Skeletal muscle tissue (tissue), 4 donors: ENCODE results near the gene AUTS2. TPM values are rescaled to one million over a fixed set of nuclear protein-coding genes. Genes with fewer than 3 reads are reported as not detected.

Experiments used
- H3K27ac ChIP-seq: one replicate; pipeline ENCODE4 v1.7.0; 2013; ENCODE audit warnings: mild to moderate bottlenecking, low read depth, low read length, inconsistent platforms
- H3K27me3 ChIP-seq, 3 donors: one replicate each; pipeline ENCODE4 v1.7.0; 2013; ENCODE audit warnings: low read length in 3 of 3; ENCODE audit not compliant: control insufficient read depth in 3 of 3, insufficient read depth in 3 of 3
- H3K36me3 ChIP-seq, 3 donors: one replicate each; pipeline ENCODE4 v1.7.0; 2013; ENCODE audit warnings: low read length in 3 of 3; ENCODE audit not compliant: control insufficient read depth in 3 of 3, insufficient read depth in 3 of 3
- H3K4me1 ChIP-seq, 3 donors: one replicate each; pipeline ENCODE4 v1.7.0; 2013; ENCODE audit warnings: low read length in 3 of 3, mild to moderate bottlenecking in 3 of 3; ENCODE audit not compliant: control insufficient read depth in 3 of 3, insufficient read depth in 3 of 3
- H3K4me3 ChIP-seq, 3 donors: one replicate each; pipeline ENCODE4 v1.7.0; 2013; ENCODE audit warnings: low read length in 3 of 3
- H3K9ac ChIP-seq, 3 donors: one replicate each; pipeline ENCODE4 v1.7.0; 2013; ENCODE audit warnings: low read length in 3 of 3, mild to moderate bottlenecking in 3 of 3, moderate library complexity in 2 of 3, low read depth in 1 of 3
- H3K9me3 ChIP-seq, 3 donors: one replicate each; pipeline ENCODE4 v1.7.0; 2013; ENCODE audit warnings: low read length in 3 of 3; ENCODE audit not compliant: control insufficient read depth in 3 of 3
- total RNA-seq: library from RNA; depleted of rRNA; stranded (reverse); fragments of >200 nt; gene quantifications from one replicate; pipeline ENCODE4 v1.2.3, GENCODE V29; 2014
- donor health status: Osteomylitis.

The AUTS2 gene
- total RNA-seq, 1 donor from 2014 or later: 43.3 TPM

- Histone ChIP-seq H3K4me3 (no peak overlapping the region), H3K27ac (no peak overlapping the region), H3K36me3 (no peaks in the 10 kb centered on the region), H3K9me3 (no peaks in the 10 kb centered on the region), H3K27me3 (no peaks in the 10 kb centered on the region), H3K4me1 (no peaks in the 10 kb centered on the region), H3K9ac (no peak overlapping the region)
Observed at GRCh38 chr7:70635633-70636032, 1037.4 kb downstream of the AUTS2 start.

DNA sequence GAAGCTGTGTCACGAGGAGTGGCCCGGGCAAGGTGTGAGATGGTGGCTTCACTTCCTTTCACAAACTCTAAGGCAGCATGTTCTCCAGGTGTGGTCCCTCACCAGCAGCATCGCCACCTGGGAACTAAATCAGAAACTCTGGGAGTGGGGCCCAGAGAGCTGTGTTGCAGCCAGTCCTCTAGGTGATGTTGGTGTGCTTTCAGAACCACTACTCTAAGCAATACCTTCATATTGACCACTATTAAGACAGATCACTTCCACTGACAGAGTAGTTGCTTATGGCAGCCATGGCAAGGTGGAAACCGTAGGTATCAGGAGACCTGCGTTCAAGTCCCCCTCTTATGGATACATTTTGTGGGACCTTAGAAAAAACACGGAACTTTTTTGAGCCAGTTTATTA lies 1037.9 kb downstream of the AUTS2 start:
- H3K4me1 ChIP-seq: no peaks in the 10 kb centered on the region
- no peak overlapping the region for H3K9ac ChIP-seq
- no peak overlapping the region for H3K27ac ChIP-seq
- H3K9me3 ChIP-seq: no peaks in the 10 kb centered on the region
- H3K36me3 ChIP-seq: no peaks in the 10 kb centered on the region
- no peaks in the 10 kb centered on the region for H3K27me3 ChIP-seq
- no peak overlapping the region for H3K4me3 ChIP-seq

DNA sequence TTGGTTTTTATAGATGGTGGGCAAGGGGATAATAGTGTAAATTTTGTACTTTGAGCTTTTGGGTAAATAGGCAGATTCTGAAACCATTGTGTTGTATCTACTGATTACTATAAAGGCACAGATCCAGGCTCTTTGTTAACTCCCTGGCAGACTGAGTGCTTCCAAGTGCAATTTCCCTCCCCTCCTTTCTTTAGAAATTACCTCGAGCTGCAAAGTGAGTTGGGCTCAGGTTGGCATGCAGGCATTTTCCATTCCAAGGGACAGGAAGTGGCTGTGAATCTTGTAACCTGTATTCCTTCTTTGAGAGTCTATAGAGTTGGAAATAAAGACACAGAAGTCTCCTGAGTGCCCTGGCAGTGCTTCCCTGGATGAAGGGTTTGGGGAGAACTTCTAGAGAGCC lies 1039.5 kb downstream of the AUTS2 start:
- H3K27ac ChIP-seq: no peak overlapping the region
- H3K27me3 ChIP-seq: no peaks in the 10 kb centered on the region
- H3K4me3 ChIP-seq: no peak overlapping the region
- no peak overlapping the region for H3K9ac ChIP-seq
- H3K9me3 ChIP-seq: peaks cover 0 to 4% (median 0%) of the 10 kb centered on the region in 3 donors
- H3K4me1 ChIP-seq: no peaks in the 10 kb centered on the region
- H3K36me3 ChIP-seq: no peaks in the 10 kb centered on the region

DNA sequence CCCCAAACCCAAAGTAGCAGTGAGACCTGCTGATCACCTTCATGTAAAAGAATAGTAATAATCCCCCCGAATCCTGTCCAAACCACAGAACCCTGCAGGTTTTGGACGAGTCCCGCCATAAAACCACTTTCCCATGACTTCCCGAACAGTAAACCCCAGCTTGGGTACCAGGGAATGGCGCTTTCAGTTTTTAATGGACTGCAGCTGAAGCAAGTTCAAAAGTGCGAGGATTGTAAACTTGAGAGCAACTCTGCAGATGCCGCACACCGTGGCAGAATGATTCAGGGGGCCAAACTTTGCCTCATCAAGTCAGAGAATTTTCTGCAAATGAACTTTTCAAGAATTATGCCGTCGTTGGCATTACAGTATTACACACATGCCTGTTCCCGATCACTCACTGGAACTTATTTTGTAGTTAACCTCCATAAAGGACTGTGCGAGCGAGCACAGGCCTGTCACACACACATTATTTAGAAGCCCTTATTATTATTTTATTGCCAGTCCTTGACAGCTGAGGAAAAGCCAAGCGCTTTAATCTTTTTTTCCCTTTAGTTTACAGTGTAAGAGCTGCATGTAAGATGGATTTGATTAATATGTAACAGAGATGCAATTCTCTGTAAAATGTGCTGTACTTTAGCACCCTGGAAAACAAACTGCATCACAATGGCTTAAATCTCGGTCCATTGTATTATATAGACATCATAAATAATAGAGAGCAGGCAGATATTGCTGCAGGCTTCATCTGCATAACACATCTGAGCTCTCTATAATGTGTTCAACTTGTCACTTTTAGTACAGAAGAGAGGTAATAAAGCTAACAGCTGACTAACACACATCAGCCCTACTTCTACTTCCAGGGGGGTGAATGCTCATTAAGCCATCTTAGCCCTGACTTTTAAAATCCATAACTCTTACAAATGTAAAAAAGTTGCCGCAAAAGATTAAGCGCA lies 1040.2 kb downstream of the AUTS2 start:
- H3K27me3 ChIP-seq: no peaks in the 10 kb centered on the region
- H3K9ac ChIP-seq: no peak overlapping the region
- no peak overlapping the region for H3K27ac ChIP-seq
- no peak overlapping the region for H3K4me3 ChIP-seq
- no peaks in the 10 kb centered on the region for H3K4me1 ChIP-seq
- H3K36me3 ChIP-seq: no peaks in the 10 kb centered on the region
- H3K9me3 ChIP-seq: peaks cover 0 to 4% (median 0%) of the 10 kb centered on the region in 3 donors

DNA sequence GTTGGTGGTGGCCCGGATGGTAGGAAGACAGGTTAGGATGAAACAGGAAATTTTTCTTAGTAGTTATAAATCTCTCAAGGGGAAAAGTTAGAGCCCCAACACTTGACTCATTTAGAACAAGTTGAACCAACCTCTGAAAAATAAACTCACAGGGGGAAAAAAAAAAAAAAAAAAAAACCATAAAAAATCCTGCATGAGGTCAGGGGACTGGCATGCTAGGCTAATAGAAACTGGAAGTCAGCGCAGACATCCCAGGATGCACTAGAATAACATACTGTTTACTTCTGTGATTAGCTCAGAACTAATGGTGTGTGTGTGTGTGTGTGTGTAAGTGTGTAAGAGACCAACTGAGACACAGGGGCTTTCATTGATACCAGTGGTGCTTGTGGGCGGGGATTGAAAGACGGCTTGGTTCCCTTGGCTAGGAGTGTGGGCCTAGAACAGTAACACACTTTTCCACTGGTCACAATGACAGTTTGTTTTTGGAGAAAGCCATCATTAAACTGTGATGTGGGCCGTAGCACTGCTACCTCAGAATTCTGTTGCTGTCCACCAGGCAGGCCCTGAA lies 1042.1 kb downstream of the AUTS2 start:
- Histone ChIP-seq H3K36me3 (no peaks in the 10 kb centered on the region), H3K4me1 (no peaks in the 10 kb centered on the region), H3K4me3 (no peak overlapping the region), H3K27ac (no peak overlapping the region), H3K9ac (no peak overlapping the region), H3K27me3 (no peaks in the 10 kb centered on the region), H3K9me3 (peaks cover 0 to 4% (median 0%) of the 10 kb centered on the region in 3 donors)

GRCh38 chr7:70641882-70642281 lies 1043.6 kb downstream of the AUTS2 start:
- H3K4me1 ChIP-seq: peaks cover 9 to 10% (median 9%) of the 10 kb centered on the region in 3 donors
- peaks cover 0 to 4% (median 0%) of the 10 kb centered on the region in 3 donors for H3K9me3 ChIP-seq
- no peak overlapping the region for H3K9ac ChIP-seq
- H3K27ac ChIP-seq: no peak overlapping the region
- no peaks in the 10 kb centered on the region for H3K27me3 ChIP-seq
- H3K4me3 ChIP-seq: no peak overlapping the region
- no peaks in the 10 kb centered on the region for H3K36me3 ChIP-seq

DNA sequence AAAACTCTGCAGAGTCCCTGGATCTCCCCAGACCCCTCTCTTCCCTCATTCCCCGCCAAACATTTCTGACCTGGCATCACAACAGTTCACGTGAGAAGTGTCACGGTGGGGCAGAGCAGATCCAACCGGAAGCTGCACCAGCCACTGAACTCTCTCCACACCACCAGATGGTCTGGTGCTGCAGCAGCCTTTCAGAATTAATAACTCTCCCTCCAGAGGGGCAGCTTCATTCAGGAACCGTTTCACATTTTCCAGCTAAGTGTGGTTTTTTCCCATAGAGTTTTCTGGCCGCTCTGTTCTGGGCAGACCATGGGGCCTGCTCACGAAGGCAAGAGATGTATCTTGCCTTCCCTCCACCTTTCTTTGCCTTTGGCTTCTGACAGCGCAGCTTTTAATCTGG lies 1047.0 kb downstream of the AUTS2 start:
- no peaks in the 10 kb centered on the region for H3K27me3 ChIP-seq
- H3K27ac ChIP-seq: no peak overlapping the region
- no peak overlapping the region for H3K4me3 ChIP-seq
- H3K4me1 ChIP-seq: peaks cover 17 to 20% (median 19%) of the 10 kb centered on the region in 3 donors
- H3K36me3 ChIP-seq: no peaks in the 10 kb centered on the region
- H3K9ac ChIP-seq: no peak overlapping the region
- H3K9me3 ChIP-seq: peaks cover 0 to 4% (median 0%) of the 10 kb centered on the region in 3 donors

DNA sequence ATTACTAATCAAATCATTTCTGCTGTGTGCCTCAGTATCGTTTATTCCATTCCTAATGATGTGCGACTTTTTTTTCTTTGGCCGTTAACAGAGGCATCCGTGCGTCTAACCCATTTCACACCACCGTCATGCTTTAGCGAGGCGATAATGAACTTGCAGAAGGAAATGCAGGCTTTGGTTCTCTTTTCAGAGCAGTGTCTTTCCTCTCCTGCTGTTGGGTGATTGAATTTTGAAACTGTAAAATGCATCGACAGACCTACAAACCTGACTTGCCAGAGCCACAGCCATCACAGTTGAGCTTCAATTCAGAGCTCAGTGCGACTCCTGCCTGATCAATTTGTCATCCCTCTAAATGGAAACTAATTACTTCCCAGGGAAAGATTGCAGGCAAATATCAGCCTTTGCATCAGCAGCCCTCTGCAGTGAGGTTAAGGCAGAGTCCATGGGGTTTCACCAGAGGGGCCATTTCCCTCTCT lies 1047.6 kb downstream of the AUTS2 start:
- H3K4me3 ChIP-seq: no peak overlapping the region
- H3K36me3 ChIP-seq: no peaks in the 10 kb centered on the region
- peaks cover 0 to 4% (median 0%) of the 10 kb centered on the region in 3 donors for H3K9me3 ChIP-seq
- H3K4me1 ChIP-seq: peaks cover 17 to 20% (median 19%) of the 10 kb centered on the region in 3 donors
- H3K9ac ChIP-seq: no peak overlapping the region
- no peaks in the 10 kb centered on the region for H3K27me3 ChIP-seq
- H3K27ac ChIP-seq: no peak overlapping the region

- no peak overlapping the region for H3K4me3 ChIP-seq
- H3K36me3 ChIP-seq: no peaks in the 10 kb centered on the region
- H3K27ac ChIP-seq: no peak overlapping the region
- H3K4me1 ChIP-seq: peaks cover 17 to 20% (median 19%) of the 10 kb centered on the region in 3 donors
- peak overlapping the region in 2 of 3 donors; percentile 16 to 33 for H3K9ac ChIP-seq
- peaks cover 0 to 2% (median 0%) of the 10 kb centered on the region in 3 donors for H3K9me3 ChIP-seq
- no peaks in the 10 kb centered on the region for H3K27me3 ChIP-seq
Observed at GRCh38 chr7:70646536-70647248, 1048.4 kb downstream of the AUTS2 start.
